BJ (cell line): ENCODE results near the gene LAD1. TPM values are rescaled to one million over a fixed set of nuclear protein-coding genes. Genes with fewer than 3 reads are reported as not detected.

Experiments used
- CTCF ChIA-PET: fragments of 350-600 bp; formaldehyde crosslinking; extraction: SDS; loops from one replicate; lab custom pipeline; 2021; ENCODE audit warnings: antibody characterized with exemption, inconsistent platforms; lab: Yijun Ruan, JAX
- POLR2A ChIA-PET: fragments of 300-600 bp; sonication (Branson Sonifier 250); formaldehyde crosslinking; extraction: SDS; loops from one replicate; lab custom pipeline; 2021; ENCODE audit warnings: antibody characterized with exemption; lab: Charles Lee
- DNase-seq: peaks from one replicate; pipeline ENCODE4 v3.0.0-alpha.2; 2011; ENCODE audit warnings: low read depth
- H3K27me3 ChIP-seq: 2 replicates; pipeline ENCODE4 v1.6.0; 2011; ENCODE audit warnings: low read length; ENCODE audit not compliant: control insufficient read depth, insufficient read depth
- H3K36me3 ChIP-seq: 2 replicates; pipeline ENCODE4 v1.5.1; 2011; ENCODE audit warnings: low read length; ENCODE audit not compliant: control insufficient read depth, insufficient read depth
- H3K4me3 ChIP-seq: 2 replicates; pipeline ENCODE4 v1.5.1; 2011; ENCODE audit warnings: low read depth, mild to moderate bottlenecking, control low read depth, low read length
- polyA plus RNA-seq: library from polyadenylated mRNA; depleted of rRNA; stranded (reverse); fragments of >200 nt; gene quantifications from 2 replicates; pipeline ENCODE4 v1.2.3, GENCODE V29; 2011
- TF ChIP-seq, protein P1 (sequence below): IDR thresholded peaks from 2 replicates; pipeline ENCODE4 v1.5.1; 2011; ENCODE audit warnings: low read depth, mild to moderate bottlenecking, control low read depth, inconsistent platforms, low read length, moderate library complexity; ENCODE audit not compliant: insufficient read depth

The LAD1 gene
- polyA plus RNA-seq, 1 experiment: not detected

GRCh38 chr1:201436969-201437368 lies 37.8 kb upstream of the LAD1 start:
- DNase-seq: no peak
- CTCF ChIA-PET: interaction anchor here (0.9 to 6.2 kb wide), 10 partner anchors 11 to 76 kb away, joined by 3 to 129 read pairs (median 15); partner anchors contain the start of gene PHLDA3
- POLR2A ChIA-PET: no interaction called here
- Histone ChIP-seq H3K27me3 (no peaks in the 10 kb centered on the region), H3K36me3 (no peaks in the 10 kb centered on the region), H3K4me3 (no peak overlapping the region)
- TF ChIP-seq, protein P1, sequence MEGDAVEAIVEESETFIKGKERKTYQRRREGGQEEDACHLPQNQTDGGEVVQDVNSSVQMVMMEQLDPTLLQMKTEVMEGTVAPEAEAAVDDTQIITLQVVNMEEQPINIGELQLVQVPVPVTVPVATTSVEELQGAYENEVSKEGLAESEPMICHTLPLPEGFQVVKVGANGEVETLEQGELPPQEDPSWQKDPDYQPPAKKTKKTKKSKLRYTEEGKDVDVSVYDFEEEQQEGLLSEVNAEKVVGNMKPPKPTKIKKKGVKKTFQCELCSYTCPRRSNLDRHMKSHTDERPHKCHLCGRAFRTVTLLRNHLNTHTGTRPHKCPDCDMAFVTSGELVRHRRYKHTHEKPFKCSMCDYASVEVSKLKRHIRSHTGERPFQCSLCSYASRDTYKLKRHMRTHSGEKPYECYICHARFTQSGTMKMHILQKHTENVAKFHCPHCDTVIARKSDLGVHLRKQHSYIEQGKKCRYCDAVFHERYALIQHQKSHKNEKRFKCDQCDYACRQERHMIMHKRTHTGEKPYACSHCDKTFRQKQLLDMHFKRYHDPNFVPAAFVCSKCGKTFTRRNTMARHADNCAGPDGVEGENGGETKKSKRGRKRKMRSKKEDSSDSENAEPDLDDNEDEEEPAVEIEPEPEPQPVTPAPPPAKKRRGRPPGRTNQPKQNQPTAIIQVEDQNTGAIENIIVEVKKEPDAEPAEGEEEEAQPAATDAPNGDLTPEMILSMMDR: no peak

DNA sequence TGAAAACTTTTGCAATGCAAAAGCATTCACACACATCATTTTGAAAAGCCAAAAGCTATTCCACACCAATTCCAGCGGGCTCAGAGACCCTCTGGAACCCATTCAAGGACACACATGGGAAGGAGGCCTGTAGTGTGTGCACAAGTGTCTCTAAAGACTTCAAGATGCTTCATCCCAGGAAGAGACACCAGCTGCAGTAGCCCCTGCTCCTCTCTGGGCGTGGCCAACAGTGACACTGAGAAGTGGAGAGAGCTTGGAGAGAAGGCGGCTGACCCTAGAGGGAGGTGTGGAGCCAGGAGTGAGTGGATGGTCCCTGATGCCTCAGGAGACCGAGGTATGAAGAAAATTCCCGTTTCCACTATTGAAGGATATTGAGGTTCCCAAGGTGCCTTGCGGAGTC lies 37.3 kb upstream of the LAD1 start:
- POLR2A ChIA-PET: no interaction called here
- TF ChIP-seq, protein P1: peak; percentile 55
- DNase-seq: no peak

GRCh38 chr1:201434266-201434665 lies 35.1 kb upstream of the LAD1 start:
- no peak for DNase-seq
- H3K27me3 ChIP-seq: peaks cover 7% of the 10 kb centered on the region
- no peak overlapping the region for H3K4me3 ChIP-seq
- ChIA-PET POLR2A (no interaction called here), CTCF (interaction anchor here (0.7 to 6.2 kb wide), 10 partner anchors 14 to 78 kb away, joined by 3 to 129 read pairs (median 8); partner anchors contain the start of gene PHLDA3)
- TF ChIP-seq, protein P1: no peak
- H3K36me3 ChIP-seq: no peaks in the 10 kb centered on the region

More for the DNA sequence above, 37.3 kb upstream of the LAD1 start:
- no peak overlapping the region for H3K4me3 ChIP-seq
- H3K36me3 ChIP-seq: no peaks in the 10 kb centered on the region
- H3K27me3 ChIP-seq: no peaks in the 10 kb centered on the region
- CTCF ChIA-PET: interaction anchor here (0.6 to 6.2 kb wide), 25 partner anchors 10 to 1359 kb away, joined by 3 to 129 read pairs (median 7); partner anchors contain the start of genes PHLDA3 and TNNI1

DNA sequence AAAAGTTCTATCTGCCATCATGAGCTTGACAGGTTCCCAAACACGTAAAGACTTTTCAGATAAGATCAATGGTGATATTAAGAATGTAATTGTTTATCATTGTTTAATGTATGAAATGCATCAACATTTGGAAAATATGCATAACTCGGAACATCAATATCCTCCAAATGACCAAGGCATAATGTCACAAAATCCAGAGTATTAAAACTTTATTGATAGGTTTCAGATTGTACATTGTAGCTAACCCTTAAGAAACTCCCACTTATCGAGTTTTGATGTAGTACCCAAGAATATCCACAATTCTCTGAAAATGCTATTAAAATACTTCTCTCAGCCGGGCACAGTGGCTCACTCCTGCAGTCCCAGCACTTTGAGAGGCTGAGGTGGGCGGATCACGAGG lies 34.5 kb upstream of the LAD1 start:
- TF ChIP-seq, protein P1: no peak
- Histone ChIP-seq H3K27me3 (peaks cover 7% of the 10 kb centered on the region), H3K4me3 (no peak overlapping the region), H3K36me3 (no peaks in the 10 kb centered on the region)
- no peak for DNase-seq
- POLR2A ChIA-PET: no interaction called here
- CTCF ChIA-PET: interaction anchor here (0.6 to 6.2 kb wide), 9 partner anchors 9 to 87 kb away, joined by 3 to 129 read pairs (median 4); no protein-coding TSS in a partner anchor

- POLR2A ChIA-PET: no interaction called here
Observed at GRCh38 chr1:201430776-201431175, 31.7 kb upstream of the LAD1 start.

More at GRCh38 chr1:201430776-201431175, 31.7 kb upstream of the LAD1 start:
- Histone ChIP-seq H3K4me3 (no peak overlapping the region), H3K36me3 (no peaks in the 10 kb centered on the region), H3K27me3 (peaks cover 9% of the 10 kb centered on the region)
- CTCF ChIA-PET: interaction anchor here (6.2 kb wide), 1 partner anchor 82 kb away, joined by 129 read pairs; no protein-coding TSS in a partner anchor
- no peak for DNase-seq
- TF ChIP-seq, protein P1: no peak
